GM10266 (cell line): ENCODE results near the gene CLEC3B.

ENCODE experiments used
- DNase-seq: peaks from one replicate; pipeline ENCODE4 v3.0.0; 2012; ENCODE audit errors: extremely low spot score
- TF ChIP-seq, protein P1 (sequence below): IDR thresholded peaks from 2 replicates; pipeline ENCODE4 v1.5.1; 2012; ENCODE audit warnings: mild to moderate bottlenecking, low read depth; ENCODE audit not compliant: control insufficient read depth, insufficient read depth; ENCODE audit errors: missing control alignments

The CLEC3B gene

DNA sequence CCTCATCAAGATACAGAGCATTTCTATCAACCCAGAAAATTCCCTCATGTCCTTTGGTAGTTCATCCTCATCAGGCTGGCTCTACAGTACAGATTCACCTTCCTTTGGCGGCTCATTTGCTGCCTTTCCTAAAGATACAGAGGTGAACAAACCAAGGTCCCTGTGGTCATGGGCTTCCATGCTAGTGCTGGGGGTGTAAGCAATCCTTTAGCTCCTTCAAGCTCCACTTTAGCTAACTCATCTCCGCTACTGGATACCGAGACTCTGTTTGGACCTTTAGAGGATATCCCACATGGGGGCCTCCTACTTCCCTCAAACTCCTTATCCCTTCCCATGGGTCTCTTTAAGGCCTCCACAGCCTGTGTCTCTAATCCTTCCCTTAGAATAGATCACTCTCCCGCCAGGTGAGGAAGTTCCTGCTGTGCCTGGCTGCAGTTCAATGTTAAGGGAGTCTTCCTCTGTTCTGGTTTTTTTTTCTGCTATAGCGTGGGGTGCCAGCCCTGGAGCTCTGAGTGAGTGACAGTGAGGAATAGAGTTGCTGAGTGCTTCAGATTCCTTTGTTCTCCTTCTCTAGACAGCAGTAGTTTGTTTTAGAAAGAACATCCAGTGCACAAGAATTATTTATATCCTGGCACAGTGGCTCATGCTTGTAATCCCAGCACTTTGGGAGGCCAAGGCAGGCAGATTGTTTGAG, 30.7 kb downstream of the CLEC3B start:
- no peak for DNase-seq
- TF ChIP-seq, protein P1, sequence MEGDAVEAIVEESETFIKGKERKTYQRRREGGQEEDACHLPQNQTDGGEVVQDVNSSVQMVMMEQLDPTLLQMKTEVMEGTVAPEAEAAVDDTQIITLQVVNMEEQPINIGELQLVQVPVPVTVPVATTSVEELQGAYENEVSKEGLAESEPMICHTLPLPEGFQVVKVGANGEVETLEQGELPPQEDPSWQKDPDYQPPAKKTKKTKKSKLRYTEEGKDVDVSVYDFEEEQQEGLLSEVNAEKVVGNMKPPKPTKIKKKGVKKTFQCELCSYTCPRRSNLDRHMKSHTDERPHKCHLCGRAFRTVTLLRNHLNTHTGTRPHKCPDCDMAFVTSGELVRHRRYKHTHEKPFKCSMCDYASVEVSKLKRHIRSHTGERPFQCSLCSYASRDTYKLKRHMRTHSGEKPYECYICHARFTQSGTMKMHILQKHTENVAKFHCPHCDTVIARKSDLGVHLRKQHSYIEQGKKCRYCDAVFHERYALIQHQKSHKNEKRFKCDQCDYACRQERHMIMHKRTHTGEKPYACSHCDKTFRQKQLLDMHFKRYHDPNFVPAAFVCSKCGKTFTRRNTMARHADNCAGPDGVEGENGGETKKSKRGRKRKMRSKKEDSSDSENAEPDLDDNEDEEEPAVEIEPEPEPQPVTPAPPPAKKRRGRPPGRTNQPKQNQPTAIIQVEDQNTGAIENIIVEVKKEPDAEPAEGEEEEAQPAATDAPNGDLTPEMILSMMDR: no peak

GRCh38 chr3:45057557-45057956, 31.5 kb downstream of the CLEC3B start:
- no peak for DNase-seq
- TF ChIP-seq, protein P1: no peak

GRCh38 chr3:45059132-45059531, 33.0 kb downstream of the CLEC3B start:
- TF ChIP-seq, protein P1: no peak

DNA sequence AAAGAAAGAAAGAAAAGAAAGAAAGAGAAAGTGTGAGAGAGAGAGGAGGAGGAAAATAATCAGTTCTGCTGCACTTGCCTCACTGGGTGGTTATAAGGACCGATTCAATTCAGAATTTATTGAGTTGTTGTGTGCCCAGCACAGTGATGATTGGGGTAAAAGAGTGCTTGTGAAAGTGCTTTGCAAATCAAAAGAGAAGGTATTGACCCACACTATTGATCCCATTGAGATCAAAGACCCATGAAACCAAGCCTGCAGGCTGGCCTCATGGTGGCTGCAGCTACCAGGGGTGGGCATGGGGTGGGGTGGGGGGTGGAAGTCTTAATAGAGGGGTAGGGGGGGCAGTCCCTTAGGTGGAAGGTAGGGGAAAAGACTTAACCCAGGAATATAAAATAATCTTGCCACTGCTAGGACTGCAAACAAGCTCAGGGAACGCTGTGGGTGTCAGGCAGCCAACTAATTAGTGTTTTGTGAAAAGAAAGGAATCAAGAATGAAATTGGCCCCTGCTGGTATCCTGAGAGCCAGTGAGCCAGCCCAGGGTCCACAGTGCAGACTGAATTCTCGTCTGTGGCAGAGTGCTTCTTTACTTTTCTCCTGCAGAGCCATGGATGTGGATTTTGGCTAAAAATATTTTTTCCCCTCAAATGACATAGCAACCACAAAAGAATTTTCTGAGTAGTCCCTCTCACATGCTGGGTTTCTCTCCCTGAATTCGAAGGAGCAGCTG, 34.2 kb downstream of the CLEC3B start:
- no peak for DNase-seq
- TF ChIP-seq, protein P1: no peak

More at GRCh38 chr3:45059132-45059531, 33.0 kb downstream of the CLEC3B start:
- DNase-seq: no peak

DNA sequence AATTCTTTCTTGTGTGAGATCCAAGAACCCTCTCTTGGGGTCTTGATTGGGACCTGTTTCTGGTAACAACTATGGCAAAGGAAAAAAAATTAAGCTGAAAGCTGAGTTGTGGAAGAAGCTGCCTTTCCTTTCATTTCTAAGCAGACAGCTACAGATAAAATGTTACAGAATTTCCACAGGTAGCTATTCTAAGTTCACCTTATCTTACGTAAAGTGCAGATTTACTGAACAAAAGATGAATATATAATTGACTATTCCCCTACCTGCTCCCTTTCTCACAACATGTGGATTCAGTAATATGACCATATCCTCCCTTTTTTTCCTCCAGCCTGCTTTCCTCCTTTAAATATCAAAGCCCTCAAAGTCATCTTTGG, 36.6 kb downstream of the CLEC3B start:
- no peak for DNase-seq
- TF ChIP-seq, protein P1: no peak

- TF ChIP-seq, protein P1: no peak
- DNase-seq: no peak
Measured at GRCh38 chr3:45064512-45065372, 38.6 kb downstream of the CLEC3B start.
